NCI-H1417 treated with DMSO at 0.1 percent for 48 hours (cell line): Measurements from ENCODE around the gene SETDB1.

ENCODE experiments used
- DNase-seq: peaks from one replicate; lab custom pipeline; 2025; lab: John Stamatoyannopoulos, UW

The SETDB1 gene

DNA sequence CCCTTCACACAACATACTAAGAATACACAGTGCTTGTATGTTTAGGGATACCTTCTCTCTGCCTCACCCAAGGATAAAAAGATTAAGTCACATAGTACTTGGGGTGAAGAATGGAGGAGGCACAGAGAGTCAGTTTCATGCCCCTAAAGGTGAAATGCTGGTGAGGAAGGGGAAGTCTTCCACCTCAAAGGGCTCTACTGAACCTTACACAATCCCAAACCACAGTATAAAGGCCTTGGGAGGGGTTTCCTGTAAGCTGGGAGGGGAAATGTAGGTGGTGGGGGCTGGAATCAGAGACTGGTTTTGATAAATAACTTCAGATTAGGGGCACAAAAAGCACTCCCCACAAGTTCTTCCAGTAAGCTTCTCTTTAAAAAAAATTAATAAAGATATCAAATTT is 77.0 kb downstream of the SETDB1 start:
- DNase-seq, result no peak

DNA sequence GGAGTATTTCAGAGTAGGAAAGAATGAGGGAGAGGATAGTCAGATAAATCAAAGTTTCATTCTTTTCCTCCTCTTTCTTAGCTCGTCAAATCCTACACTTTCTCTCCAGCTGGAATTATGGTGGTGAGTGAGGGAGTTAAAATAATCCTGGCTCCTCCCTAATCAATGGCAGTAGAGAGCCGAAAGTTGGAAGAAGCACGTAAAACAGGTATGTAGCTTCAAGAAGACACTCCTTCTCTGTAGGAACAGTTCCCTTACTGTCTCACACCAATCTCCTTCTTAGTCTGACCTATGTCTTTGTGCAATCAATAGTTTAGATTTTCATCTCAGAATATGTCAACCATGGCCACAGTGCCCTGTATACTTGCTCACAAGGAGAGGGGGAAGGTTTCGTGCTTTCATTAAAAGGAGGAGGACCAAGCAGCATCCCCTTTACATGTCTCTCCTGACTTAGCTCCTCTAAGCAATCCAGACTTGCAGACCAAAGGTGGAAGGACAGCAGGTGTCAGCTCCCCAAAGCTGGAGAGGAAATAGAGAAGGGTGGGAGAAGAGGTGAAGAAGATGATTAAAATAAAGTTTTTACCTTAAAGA is 79.7 kb downstream of the SETDB1 start:
- no peak for DNase-seq

DNA sequence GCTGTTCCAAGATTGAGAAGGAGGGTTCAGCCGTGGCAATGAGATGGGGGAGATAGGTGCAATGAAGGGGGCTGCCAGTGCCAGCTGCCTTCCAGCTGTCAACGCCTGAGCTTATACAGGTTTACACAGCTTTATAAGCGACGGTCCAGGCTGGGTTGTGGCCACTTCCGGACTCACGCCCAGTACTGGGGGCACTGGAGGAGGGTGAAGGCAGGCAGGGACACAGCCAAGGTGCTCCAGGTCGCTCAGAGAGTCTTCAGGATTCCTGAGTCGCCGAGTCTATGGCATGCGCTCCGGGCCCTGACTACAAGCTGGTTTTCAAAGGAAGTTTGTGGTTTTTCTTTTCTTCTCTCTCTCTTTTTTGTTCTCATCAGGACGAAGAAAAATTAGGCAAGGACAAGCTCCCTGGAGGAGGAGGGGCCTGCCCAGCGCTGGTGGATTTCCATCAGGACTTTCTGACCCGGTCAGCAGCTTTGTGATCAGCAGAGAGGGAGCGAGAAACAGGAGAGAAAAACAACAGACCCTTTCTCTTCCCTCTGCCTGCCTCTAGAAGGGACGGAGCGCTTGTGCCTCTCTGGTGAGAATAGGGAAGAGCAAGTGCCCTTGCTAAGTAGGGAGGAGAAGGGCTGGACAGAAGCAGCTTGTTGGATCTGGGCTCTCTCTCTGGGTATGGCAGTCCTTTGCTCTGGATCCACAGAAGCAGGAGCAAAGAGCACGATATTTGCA is 80.3 kb downstream of the SETDB1 start, which contains the start of gene MINDY1:
MINDY1 (minus strand) TSS at position 576 of the 726 bp plus-strand sequence. CDS start 4,285 bp downstream, outside the sequence.
- DNase-seq, result peak; percentile 40

DNA sequence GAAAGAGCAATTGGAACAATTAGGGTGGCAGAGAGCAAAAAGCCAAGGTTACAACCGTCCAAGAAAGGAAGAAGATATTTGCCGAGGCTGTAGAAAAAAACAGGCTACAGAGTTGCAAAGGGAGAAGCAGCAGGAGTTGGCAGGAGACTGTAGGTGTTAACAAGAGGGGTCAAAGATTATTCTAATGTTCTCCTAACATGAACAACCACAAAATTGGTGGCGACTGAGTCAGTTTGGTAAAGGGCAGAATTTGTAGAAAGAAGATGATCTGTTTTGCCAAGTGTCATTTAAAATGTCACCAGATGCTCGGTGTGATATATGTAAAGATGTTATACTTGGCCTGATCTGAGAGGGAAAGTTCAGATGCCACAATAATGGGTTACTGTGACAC is 81.7 kb downstream of the SETDB1 start:
- DNase-seq, result no peak

DNA sequence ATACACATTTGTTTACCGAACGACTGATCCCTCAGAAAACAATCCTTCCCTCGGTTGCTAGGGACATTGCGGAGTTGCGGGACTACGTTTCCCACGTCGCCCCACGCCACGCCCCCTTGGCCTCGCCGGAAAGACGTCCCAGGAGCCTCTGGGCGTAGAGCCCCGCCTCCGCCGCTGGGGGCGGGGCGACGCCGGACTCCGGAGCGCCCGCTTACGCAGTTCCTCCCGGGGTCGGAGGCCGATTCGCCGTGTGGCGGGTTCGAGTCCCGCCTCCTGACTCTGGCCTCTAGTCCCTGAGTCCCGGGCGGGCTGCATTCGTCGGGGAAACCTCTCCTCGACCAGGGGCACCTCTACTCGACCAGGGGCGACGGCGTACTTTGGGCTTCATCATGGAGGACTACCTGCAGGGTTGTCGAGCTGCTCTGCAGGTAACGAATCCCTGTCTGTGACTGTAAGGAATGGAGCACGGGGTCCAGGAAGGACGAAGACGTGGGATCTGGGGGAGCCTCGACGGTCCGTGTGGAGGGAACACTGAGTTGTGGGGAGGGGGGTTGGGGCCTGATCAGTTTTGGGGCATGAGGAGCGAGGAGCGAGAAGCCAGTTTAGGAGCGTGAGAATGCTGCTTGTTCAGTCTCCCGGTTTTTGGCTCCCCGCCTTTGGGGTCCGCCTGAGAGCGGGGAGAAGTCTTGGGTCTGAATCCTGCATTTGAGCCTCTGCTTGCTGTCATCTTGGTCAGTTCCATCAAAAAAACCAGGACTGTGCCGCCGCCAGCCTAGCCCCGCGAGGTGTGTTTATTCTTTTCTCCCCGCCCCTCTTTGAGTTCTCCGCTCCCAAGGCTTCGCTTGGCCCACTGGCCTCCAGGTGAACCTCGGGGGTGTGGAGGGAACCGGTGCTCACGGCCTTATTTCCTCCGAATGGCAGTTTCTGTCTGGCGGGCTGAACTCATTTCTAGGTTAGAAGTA is 82.4 kb downstream of the SETDB1 start, which contains the start of gene PRUNE1:
PRUNE1 (plus strand) TSS at position 206 of the 962 bp plus-strand sequence; CDS start at position 390, 184 bp downstream.
- DNase-seq, result peak; percentile 49

DNA sequence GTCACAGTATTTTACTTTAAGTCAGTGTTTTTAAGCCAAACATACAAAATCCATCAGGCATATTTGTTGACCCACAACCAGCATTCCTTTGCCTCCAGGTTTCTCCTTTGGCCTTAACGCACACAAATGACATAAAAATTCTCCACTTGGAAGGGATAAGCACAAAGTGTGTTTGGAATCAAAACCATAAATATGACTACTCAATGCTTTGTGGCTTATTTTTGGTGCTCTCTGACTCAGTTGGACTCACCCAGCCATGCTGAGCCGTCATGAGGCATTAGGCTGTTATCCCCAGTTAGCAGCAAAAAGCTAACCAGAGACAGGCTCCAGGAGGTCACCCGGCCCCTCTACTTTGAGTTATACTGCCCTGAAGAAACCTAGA is 83.0 kb downstream of the SETDB1 start:
- DNase-seq, result no peak

DNA sequence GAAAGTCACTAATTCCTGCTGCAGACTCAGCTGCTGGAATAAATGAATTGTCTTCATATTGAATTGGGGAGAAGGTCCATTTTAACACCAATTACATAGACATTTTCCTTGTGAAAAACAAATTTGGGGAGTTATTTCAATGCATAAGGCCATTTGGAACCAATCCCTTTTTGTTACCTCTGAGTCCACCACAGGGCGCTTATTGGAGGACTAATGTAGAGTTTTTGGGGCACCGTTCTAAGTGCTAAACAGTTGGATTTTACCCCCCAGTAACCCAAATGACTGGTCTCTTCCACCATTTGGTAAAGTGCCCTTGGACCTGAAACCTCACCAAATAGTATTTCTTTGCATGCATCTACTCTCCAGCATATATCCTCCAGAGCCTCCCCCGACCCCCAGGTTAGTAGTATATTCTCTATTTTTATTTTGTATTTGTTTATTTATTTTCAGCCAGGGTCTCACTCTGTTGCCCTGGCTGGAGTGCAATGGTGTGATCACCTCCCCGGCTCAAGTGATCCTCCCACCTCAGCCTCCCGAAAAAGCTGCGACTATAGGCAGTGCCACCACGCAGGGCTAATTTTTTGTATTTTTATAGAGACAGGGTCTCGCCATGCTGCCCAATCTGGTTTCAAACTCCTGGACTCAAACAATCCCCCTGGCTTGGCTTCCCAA is 83.6 kb downstream of the SETDB1 start:
- DNase-seq, result no peak

DNA sequence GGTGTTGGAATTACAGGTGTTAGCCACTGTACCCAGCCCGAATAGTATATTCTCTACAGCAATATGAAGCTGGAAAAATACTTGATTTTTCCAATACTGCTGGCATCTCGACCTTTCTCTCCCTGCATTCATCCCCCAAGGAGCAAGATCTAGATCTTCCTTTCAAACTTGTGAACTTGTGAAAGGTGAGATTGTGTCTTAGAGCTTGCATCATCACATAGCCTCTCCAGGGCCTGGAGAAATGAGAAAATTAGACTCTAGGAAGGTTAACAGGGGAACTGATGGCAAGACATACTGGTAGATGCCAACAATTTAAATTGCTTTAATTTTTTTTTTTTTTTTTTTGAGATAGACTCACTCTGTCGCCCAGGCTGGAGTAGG is 84.2 kb downstream of the SETDB1 start:
- DNase-seq, result no peak

DNA sequence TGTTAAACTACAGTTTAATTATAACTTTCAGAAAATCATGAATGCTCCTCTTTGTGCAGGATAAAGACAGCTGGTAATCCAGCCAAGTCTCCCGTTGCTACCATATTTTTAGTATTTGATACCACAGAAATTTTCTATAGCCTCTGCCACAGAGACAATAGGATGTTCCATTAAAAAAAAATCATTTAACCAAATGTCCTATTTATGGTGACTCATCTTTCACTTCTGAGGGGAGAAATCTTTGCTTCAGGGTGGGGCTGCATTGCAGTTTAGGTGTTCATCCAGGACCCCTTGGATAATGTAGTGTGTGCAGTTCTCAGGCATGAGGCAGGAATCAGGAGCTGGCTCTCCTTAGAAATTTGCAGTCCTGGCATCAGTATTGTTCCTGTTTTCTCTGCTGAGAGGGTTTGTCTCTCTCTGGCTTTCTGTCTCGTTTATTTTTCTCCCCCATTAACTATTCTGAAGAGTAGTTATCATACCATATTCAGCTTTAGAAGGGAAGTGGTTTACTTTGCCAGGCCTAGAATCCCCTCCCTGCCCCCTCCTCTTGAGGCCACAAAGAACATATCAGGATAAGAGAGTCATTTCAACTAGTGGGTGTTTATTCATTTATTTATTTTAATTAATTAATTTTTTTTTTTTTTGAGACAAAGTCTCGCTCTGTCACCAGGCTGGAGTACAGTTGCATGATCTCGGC is 85.1 kb downstream of the SETDB1 start:
- DNase-seq, result no peak

DNA sequence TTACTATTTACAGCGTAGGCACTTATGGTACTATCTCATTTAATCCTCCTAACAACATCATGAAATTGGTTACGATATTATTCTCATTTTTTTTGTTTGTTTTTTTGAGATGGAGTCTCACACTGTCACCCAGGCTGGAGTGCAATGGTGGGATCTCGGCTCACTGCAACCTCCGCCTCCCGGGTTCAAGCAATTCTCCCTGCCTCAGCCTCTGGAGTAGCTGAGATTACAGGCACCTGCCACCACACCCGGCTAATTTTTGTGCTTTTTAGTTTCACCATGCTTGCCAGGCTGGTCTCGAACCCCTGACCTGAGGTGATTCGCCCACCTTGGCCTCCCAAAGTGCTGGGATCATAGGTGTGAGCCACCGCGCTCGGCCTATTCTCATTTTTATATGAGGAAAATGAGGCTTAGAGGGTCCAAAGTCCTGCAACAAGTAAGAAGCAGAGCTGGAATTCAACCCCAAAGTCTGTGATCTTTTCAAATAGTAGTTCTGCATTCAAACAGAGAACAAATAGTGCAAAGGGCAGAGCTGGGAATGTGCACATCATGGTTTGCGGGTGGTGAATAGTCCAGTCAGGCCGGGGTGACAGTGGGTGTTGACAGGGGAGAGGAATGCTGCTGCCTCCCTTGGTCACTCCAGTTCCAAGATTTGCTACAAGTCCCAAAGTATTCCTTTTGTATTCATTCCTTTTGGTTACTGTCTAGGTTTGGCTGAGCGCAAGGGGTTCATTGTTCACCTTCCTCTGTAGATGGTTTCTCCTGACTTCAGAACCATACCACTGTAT is 86.7 kb downstream of the SETDB1 start:
- no peak for DNase-seq

DNA sequence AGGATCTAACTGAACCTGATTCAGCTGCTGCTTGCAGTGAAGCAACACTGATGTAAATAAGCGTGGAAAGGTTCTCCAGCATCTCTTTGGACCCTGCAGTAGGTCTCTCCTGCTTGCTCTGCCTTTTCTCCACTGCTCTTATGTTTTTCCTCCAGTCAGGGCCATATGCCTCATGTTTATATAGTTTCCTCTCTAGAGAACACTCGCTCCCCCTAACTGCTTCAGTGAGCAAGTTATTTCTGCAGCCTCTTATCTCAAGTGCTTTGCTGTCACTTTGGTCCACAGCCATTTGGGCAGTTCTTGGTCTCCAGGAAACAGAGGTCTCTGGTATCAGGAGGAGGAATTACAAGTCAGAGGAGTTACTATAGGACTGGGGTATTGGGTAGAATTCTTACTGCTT is 87.4 kb downstream of the SETDB1 start:
- no peak for DNase-seq
